IMR-90 (cell line): ENCODE results near the gene STXBP6. TPM values are rescaled to one million over a fixed set of nuclear protein-coding genes. Genes with fewer than 3 reads are reported as not detected.

Source experiments
- ATAC-seq: fragments of 200-7000 bp; cut with Tn5 transposase; 2 replicates; pipeline ENCODE4 v1.9.1; 2020; ENCODE audit warnings: low read depth, mild to moderate bottlenecking, moderate library complexity
- BruUV-seq: library from RNA; stranded (reverse); fragments of 400-500 nt; replicated peaks from 2 replicates; lab custom pipeline; 2021; lab: Mats Ljungman, UMichigan
- CTCF ChIA-PET: fragments of 300-600 bp; formaldehyde crosslinking; extraction: SDS; loops from one replicate; lab custom pipeline; 2021; ENCODE audit warnings: antibody characterized with exemption; lab: Yijun Ruan, JAX
- POLR2A ChIA-PET: fragments of 300-600 bp; sonication (Branson Sonifier 250); formaldehyde crosslinking; loops from one replicate; lab custom pipeline; 2022; ENCODE audit warnings: antibody characterized with exemption; ENCODE audit not compliant: unreplicated experiment; lab: Charles Lee
- DNase-seq: peaks from one replicate; pipeline ENCODE4 v3.0.0; 2013
- H2AFZ ChIP-seq: replicated peaks from 2 replicates; pipeline ENCODE3; 2013; ENCODE audit warnings: low read length, mild to moderate bottlenecking; ENCODE audit not compliant: poor library complexity
- H2AK5ac ChIP-seq: 2 replicates; pipeline ENCODE4 v1.6.1; 2013; ENCODE audit warnings: low read depth, low read length, inconsistent platforms
- H2AK9ac ChIP-seq: replicated peaks from 2 replicates; pipeline ENCODE3; 2013; ENCODE audit warnings: mild to moderate bottlenecking, low read depth, low read length, moderate library complexity; ENCODE audit not compliant: poor library complexity
- H2BK120ac ChIP-seq: 2 replicates; pipeline ENCODE4 v1.6.1; 2013; ENCODE audit warnings: low read depth, low read length, inconsistent platforms
- H2BK15ac ChIP-seq: 3 replicates; pipeline ENCODE4 v1.6.1; 2013; ENCODE audit warnings: low read depth, low read length, inconsistent platforms
- H2BK20ac ChIP-seq: 2 replicates; pipeline ENCODE4 v1.6.1; 2013; ENCODE audit warnings: low read depth, mild to moderate bottlenecking, inconsistent platforms, low read length, moderate library complexity
- H2BK5ac ChIP-seq: 2 replicates; pipeline ENCODE4 v1.6.1; 2013; ENCODE audit warnings: mild to moderate bottlenecking, low read depth, low read length, inconsistent platforms; ENCODE audit not compliant: poor library complexity, severe bottlenecking
- H3K14ac ChIP-seq: replicated peaks from 2 replicates; pipeline ENCODE4 v1.6.1; 2013; ENCODE audit warnings: low read depth, low read length, inconsistent platforms
- H3K18ac ChIP-seq: 2 replicates; pipeline ENCODE4 v1.6.1; 2013; ENCODE audit warnings: low read depth, low read length, control low read depth
- H3K23ac ChIP-seq: 2 replicates; pipeline ENCODE4 v1.6.1; 2013; ENCODE audit warnings: low read depth, low read length, inconsistent platforms
- H3K27ac ChIP-seq: 2 replicates; pipeline ENCODE4 v1.5.1; 2013; ENCODE audit warnings: mild to moderate bottlenecking, control low read depth, low read length; ENCODE audit not compliant: insufficient read depth
- H3K27me3 ChIP-seq: 2 replicates; pipeline ENCODE4 v1.6.1; 2013; ENCODE audit warnings: low read length; ENCODE audit not compliant: control insufficient read depth, insufficient read depth
- H3K36me3 ChIP-seq: 2 replicates; pipeline ENCODE4 v1.6.1; 2013; ENCODE audit warnings: low read length, mixed read lengths; ENCODE audit not compliant: control insufficient read depth, insufficient read depth
- H3K4ac ChIP-seq: 2 replicates; pipeline ENCODE4 v1.6.1; 2013; ENCODE audit warnings: low read depth, low read length, inconsistent platforms
- H3K4me1 ChIP-seq: 2 replicates; pipeline ENCODE4 v1.6.1; 2013; ENCODE audit warnings: low read length, mixed read lengths; ENCODE audit not compliant: control insufficient read depth, insufficient read depth
- H3K4me2 ChIP-seq: 2 replicates; pipeline ENCODE4 v1.6.1; 2013; ENCODE audit warnings: low read depth, mild to moderate bottlenecking, control low read depth, low read length, moderate library complexity
- H3K4me3 ChIP-seq: 2 replicates; pipeline ENCODE4 v1.5.1; 2013; ENCODE audit warnings: low read depth, mild to moderate bottlenecking, control low read depth, low read length, moderate library complexity; ENCODE audit not compliant: insufficient read depth
- H3K56ac ChIP-seq: 2 replicates; pipeline ENCODE4 v1.6.1; 2013; ENCODE audit warnings: low read length, inconsistent platforms; ENCODE audit not compliant: insufficient read depth; ENCODE audit errors: extremely low read depth
- H3K79me1 ChIP-seq, 2 experiments: 2 replicates each; pipeline ENCODE4 v1.6.1; 2013; ENCODE audit warnings: low read length in 2 of 2, inconsistent platforms in 1 of 2, low read depth in 1 of 2
- H3K9ac ChIP-seq: 2 replicates; pipeline ENCODE4 v1.6.1; 2013; ENCODE audit warnings: low read depth, low read length, control low read depth
- H3K9me1 ChIP-seq: 2 replicates; pipeline ENCODE4 v1.6.1; 2013; ENCODE audit warnings: low read length, inconsistent platforms; ENCODE audit not compliant: insufficient read depth
- H3K9me3 ChIP-seq: 2 replicates; pipeline ENCODE4 v1.6.1; 2013; ENCODE audit warnings: low read length; ENCODE audit not compliant: control insufficient read depth, insufficient read depth
- H4K20me1 ChIP-seq: 2 replicates; pipeline ENCODE4 v1.6.1; 2013; ENCODE audit warnings: low read length, inconsistent platforms; ENCODE audit not compliant: insufficient read depth
- H4K5ac ChIP-seq: 2 replicates; pipeline ENCODE4 v1.6.1; 2013; ENCODE audit warnings: mild to moderate bottlenecking, low read depth, low read length, control low read depth
- H4K8ac ChIP-seq, 2 experiments: 2 replicates each; pipeline ENCODE4 v1.6.1; 2013; ENCODE audit warnings: low read depth in 2 of 2, low read length in 2 of 2, control low read depth in 1 of 2, inconsistent platforms in 1 of 2
- H4K91ac ChIP-seq: 2 replicates; pipeline ENCODE4 v1.6.1; 2013; ENCODE audit warnings: low read depth, low read length, inconsistent platforms; ENCODE audit not compliant: insufficient read depth
- BHLHE40 ChIP-seq: fragments of 150-350 bp; IDR thresholded peaks from 2 replicates; pipeline ENCODE4 v1.6.1; 2016; ENCODE audit warnings: mild to moderate bottlenecking, low read depth, low read length
- CEBPB ChIP-seq: IDR thresholded peaks from 2 replicates; pipeline ENCODE4 v1.6.1; 2012; ENCODE audit warnings: low read depth, low read length, improper control_type of control experiment
- CHD1 ChIP-seq: IDR thresholded peaks from 2 replicates; pipeline ENCODE4 v1.6.1; 2012; ENCODE audit warnings: low read depth, low read length, improper control_type of control experiment
- FOS ChIP-seq: fragments of 150-350 bp; IDR thresholded peaks from 2 replicates; pipeline ENCODE4 v1.6.1; 2016; ENCODE audit warnings: low read depth, low read length
- MAFK ChIP-seq: IDR thresholded peaks from 2 replicates; pipeline ENCODE4 v1.6.1; 2012; ENCODE audit warnings: low read depth, low read length, improper control_type of control experiment
- MAZ ChIP-seq: IDR thresholded peaks from 2 replicates; pipeline ENCODE4 v1.6.1; 2012; ENCODE audit warnings: low read depth, mild to moderate bottlenecking, low read length, improper control_type of control experiment, moderate library complexity, borderline replicate concordance
- MXI1 ChIP-seq: IDR thresholded peaks from 2 replicates; pipeline ENCODE4 v1.6.1; 2012; ENCODE audit warnings: low read depth, mild to moderate bottlenecking, low read length, moderate library complexity, borderline replicate concordance
- NFE2L2 ChIP-seq: fragments of 150-350 bp; IDR thresholded peaks from 2 replicates; pipeline ENCODE4 v1.6.1; 2016; ENCODE audit warnings: low read depth, mild to moderate bottlenecking, low read length
- POLR2A ChIP-seq: IDR thresholded peaks from 2 replicates; pipeline ENCODE4 v1.6.1; 2012; ENCODE audit warnings: mild to moderate bottlenecking, low read depth, low read length
- RAD21 ChIP-seq: IDR thresholded peaks from 2 replicates; pipeline ENCODE4 v1.6.1; 2012; ENCODE audit warnings: low read length, improper control_type of control experiment
- RCOR1 ChIP-seq: IDR thresholded peaks from 2 replicates; pipeline ENCODE4 v1.6.1; 2012; ENCODE audit warnings: mild to moderate bottlenecking, low read length, improper control_type of control experiment; ENCODE audit not compliant: insufficient replicate concordance
- RFX5 ChIP-seq: IDR thresholded peaks from 2 replicates; pipeline ENCODE4 v1.8.0; 2012; ENCODE audit warnings: low read depth, mild to moderate bottlenecking, low read length, moderate library complexity
- SMC3 ChIP-seq: fragments of 150-350 bp; IDR thresholded peaks from 2 replicates; pipeline ENCODE4 v1.6.1; 2016; ENCODE audit warnings: low read depth, mild to moderate bottlenecking, antibody characterized with exemption, low read length, moderate library complexity
- USF2 ChIP-seq: fragments of 150-350 bp; IDR thresholded peaks from 2 replicates; pipeline ENCODE4 v1.6.1; 2017; ENCODE audit warnings: mild to moderate bottlenecking, antibody characterized with exemption, low read length, low read depth
- WGBS, 2 experiments: methylation state at CpG; one replicate each; pipeline versions ENCODE4 v1.1.5 to v1.1.7; 2013; ENCODE audit warnings: missing lambda C conversion rate in 2 of 2; ENCODE audit not compliant: insufficient read length in 1 of 2; ENCODE audit errors: extremely low coverage in 2 of 2; 5-methylcytosine and 5-hydroxymethylcytosine counted together
- dilution Hi-C: fragments of 300-500 bp; cut with HindIII; formaldehyde crosslinking; loops from one replicate; pipeline ENCODE4 v1.14.3; 2018; ENCODE audit warnings: low sequenced_read_pairs; ENCODE audit not compliant: unreplicated experiment
- in situ Hi-C: fragments of 300-500 bp; cut with MboI; formaldehyde crosslinking; loops from 3 replicates; pipeline ENCODE4 v1.14.3; 2019; ENCODE audit warnings: low sequenced_read_pairs, inconsistent platforms, mixed read lengths
- intact Hi-C: fragments of 100-400 bp; cut with micrococcal nuclease; formaldehyde crosslinking; loops from 2 replicates; pipeline ENCODE4 v1.10.0; 2022
- polyA plus RNA-seq, 3 experiments: library from polyadenylated mRNA; depleted of rRNA; stranded (reverse); fragments of >200 nt; gene quantifications; 2 replicates each; pipeline ENCODE4 v1.2.3, GENCODE V29; 2012; ENCODE audit warnings: low replicate concordance in 1 of 3
- total RNA-seq: library from RNA; depleted of rRNA; stranded (reverse); fragments of >200 nt; gene quantifications from 2 replicates; pipeline ENCODE4 v1.2.3, GENCODE V29; 2012
- TF ChIP-seq, protein P1 (sequence below): conservative IDR thresholded peaks from 2 replicates; pipeline ENCODE4 v1.5.1; 2012; ENCODE audit warnings: mild to moderate bottlenecking, low read depth, low read length, improper control_type of control experiment

STXBP6 gene
- total and polyA plus RNA-seq, 2 of the 4 experiments (the other 2 are of a cell fraction): 14.2 to 14.3 TPM

DNA sequence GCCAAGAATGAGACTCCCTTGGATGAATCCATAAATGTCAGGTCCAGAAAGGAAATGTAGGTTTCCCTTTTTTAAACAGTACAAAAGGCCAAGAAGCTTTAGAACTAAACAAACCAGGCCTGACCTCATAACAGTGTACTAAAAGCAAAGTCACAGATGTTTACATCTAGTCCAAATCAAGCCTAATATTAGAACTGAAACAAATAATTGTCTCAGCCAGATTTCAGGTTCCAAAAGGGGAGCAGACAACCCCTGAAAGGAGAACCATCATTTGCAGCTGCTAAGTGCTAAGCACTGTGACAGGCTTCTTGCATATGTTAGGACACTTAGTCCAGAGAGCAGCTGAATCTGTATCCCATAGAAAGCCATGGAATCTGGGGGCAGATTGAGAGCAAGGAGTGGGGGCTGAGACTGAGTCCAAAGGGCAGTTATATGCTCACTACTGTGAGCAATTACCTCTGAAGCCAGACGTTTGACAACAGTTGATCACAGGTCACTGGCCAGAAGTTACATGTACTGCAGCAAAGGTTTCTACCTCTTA lies 90.1 kb downstream of the STXBP6 start:
- Histone ChIP-seq H3K79me1 (no peaks in the 10 kb centered on the region), H3K56ac (no peak overlapping the region), H3K27me3 (no peaks in the 10 kb centered on the region), H3K18ac (peak overlapping the region; percentile 96), H3K4ac (peak overlapping the region; percentile 73), H3K4me3 (no peak overlapping the region), H2BK15ac (peak overlapping the region; percentile 74; the same call in 2 of the 3 replicates), H3K14ac (peak overlapping the region; percentile 86), H2AK5ac (peak overlapping the region; percentile 32), H2BK5ac (peak overlapping the region; percentile 97), H2BK120ac (peak overlapping the region; percentile 72), H4K8ac (peak overlapping the region; percentile 52 to 64; a peak in 3 of 4 replicates), H3K27ac (peak overlapping the region; percentile 86; the same call in 1 of the 2 replicates), H3K36me3 (no peaks in the 10 kb centered on the region), H2AK9ac (no peak overlapping the region), H2AFZ (peak overlapping the region; percentile 40), H3K4me2 (peak overlapping the region; percentile 85), H3K9me3 (no peaks in the 10 kb centered on the region), H2BK20ac (peak overlapping the region; percentile 77), H4K5ac (peak overlapping the region; percentile 72), H3K4me1 (peaks cover 14% of the 10 kb centered on the region), H3K9ac (peak overlapping the region; percentile 24), H4K91ac (peak overlapping the region; percentile 87), H3K23ac (peak overlapping the region; percentile 53), H3K9me1 (peaks cover 8% of the 10 kb centered on the region), H4K20me1 (no peaks in the 10 kb centered on the region)
- POLR2A ChIA-PET: no interaction called here
- no peak for TF ChIP-seq CEBPB
- TF ChIP-seq FOS: no peak
- no peak; the same call in 1 of the 2 replicates for TF ChIP-seq NFE2L2
- no peak for TF ChIP-seq SMC3
- no peak for TF ChIP-seq POLR2A
- no peak for TF ChIP-seq MAZ
- no peak for TF ChIP-seq USF2
- TF ChIP-seq RAD21: no peak
- no peak for TF ChIP-seq RCOR1
- no peak for TF ChIP-seq BHLHE40
- TF ChIP-seq MXI1: no peak
- no peak for TF ChIP-seq RFX5
- TF ChIP-seq MAFK: no peak
- TF ChIP-seq, protein P1, sequence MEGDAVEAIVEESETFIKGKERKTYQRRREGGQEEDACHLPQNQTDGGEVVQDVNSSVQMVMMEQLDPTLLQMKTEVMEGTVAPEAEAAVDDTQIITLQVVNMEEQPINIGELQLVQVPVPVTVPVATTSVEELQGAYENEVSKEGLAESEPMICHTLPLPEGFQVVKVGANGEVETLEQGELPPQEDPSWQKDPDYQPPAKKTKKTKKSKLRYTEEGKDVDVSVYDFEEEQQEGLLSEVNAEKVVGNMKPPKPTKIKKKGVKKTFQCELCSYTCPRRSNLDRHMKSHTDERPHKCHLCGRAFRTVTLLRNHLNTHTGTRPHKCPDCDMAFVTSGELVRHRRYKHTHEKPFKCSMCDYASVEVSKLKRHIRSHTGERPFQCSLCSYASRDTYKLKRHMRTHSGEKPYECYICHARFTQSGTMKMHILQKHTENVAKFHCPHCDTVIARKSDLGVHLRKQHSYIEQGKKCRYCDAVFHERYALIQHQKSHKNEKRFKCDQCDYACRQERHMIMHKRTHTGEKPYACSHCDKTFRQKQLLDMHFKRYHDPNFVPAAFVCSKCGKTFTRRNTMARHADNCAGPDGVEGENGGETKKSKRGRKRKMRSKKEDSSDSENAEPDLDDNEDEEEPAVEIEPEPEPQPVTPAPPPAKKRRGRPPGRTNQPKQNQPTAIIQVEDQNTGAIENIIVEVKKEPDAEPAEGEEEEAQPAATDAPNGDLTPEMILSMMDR: no peak
- no peak for TF ChIP-seq CHD1
- CTCF ChIA-PET: interaction anchor here (0.6 to 1.4 kb wide), 2 partner anchors 17 to 540 kb away, joined by 3 read pairs; no protein-coding TSS in a partner anchor
- DNase-seq (peak; percentile 55), ATAC-seq (peak; percentile 73)
- WGBS, 2 experiments: no CpG with 5 or more reads among the region's 1 CpG
- dilution Hi-C loops (no loop called here), intact Hi-C loops (loop anchor here (5.0 kb wide), 1 partner anchor 113 kb away; no protein-coding TSS in a partner anchor), in situ Hi-C loops (no loop called here)
- BruUV-seq: no TSS peak
